Psoas muscle (tissue), 8 donors: ENCODE data around the gene FBXO28. TPM values are rescaled to one million over a fixed set of nuclear protein-coding genes. Genes with fewer than 3 reads are reported as not detected.

Experiments used
- ATAC-seq, 4 donors: fragments of 200-7000 bp; cut with Tn5 transposase; one replicate each; pipeline ENCODE4 v1.9.1; 2020; ENCODE audit warnings: moderate library complexity in 3 of 4, mild to moderate bottlenecking in 2 of 4
- DNase-seq, 2 donors: peaks; one replicate each; pipeline ENCODE4 v3.0.0-alpha.2; 2020
- H3K27ac ChIP-seq: fragments of 200-600 bp; one replicate; pipeline ENCODE4 v1.8.0; 2022
- H3K27me3 ChIP-seq, 3 donors: fragments of 200-600 bp in 1 of 3; one replicate each; pipeline versions ENCODE4 v1.6.1 to v1.8.0; 2013 to 2022; ENCODE audit warnings: low read length in 2 of 3, mild to moderate bottlenecking in 2 of 3, moderate library complexity in 1 of 3; ENCODE audit not compliant: insufficient read depth in 3 of 3
- H3K36me3 ChIP-seq, 2 donors: fragments of 200-600 bp in 1 of 2; one replicate each; pipeline versions ENCODE4 v1.6.1 to v1.8.0; 2013 to 2022; ENCODE audit warnings: low read depth in 1 of 2, mild to moderate bottlenecking in 1 of 2, moderate library complexity in 1 of 2; ENCODE audit not compliant: insufficient read depth in 1 of 2
- H3K4me1 ChIP-seq: fragments of 200-600 bp; one replicate; pipeline ENCODE4 v1.8.0; 2022
- H3K4me3 ChIP-seq: fragments of 200-600 bp; one replicate; pipeline ENCODE4 v1.8.0; 2022; ENCODE audit warnings: mild to moderate bottlenecking
- H3K9me3 ChIP-seq: fragments of 200-600 bp; one replicate; pipeline ENCODE4 v1.8.0; 2022
- CTCF ChIP-seq: fragments of 200-600 bp; IDR thresholded peaks from one replicate; pipeline ENCODE4 v1.8.0; 2022; ENCODE audit warnings: antibody characterized with exemption
- WGBS, 3 donors: extraction: QIAGEN DNeasy Blood & Tissue Kit; methylation state at CpG; one replicate each; pipeline versions ENCODE4 v1.1.6 to v1.1.7; 2013; 5-methylcytosine and 5-hydroxymethylcytosine counted together
- intact Hi-C, 2 donors: fragments of 100-400 bp; cut with DNase I; formaldehyde crosslinking; loops; one replicate each; pipeline versions ENCODE4 v1.11.0 to v1.14.2; 2022
- polyA plus RNA-seq, 3 donors: library from polyadenylated mRNA; stranded (reverse); fragments of 200-250 nt; gene quantifications; one replicate each; pipeline ENCODE4 v1.2.3, GENCODE V29; 2013
- total RNA-seq, 4 donors: library from RNA; stranded (reverse); fragmentation: NEBNext Ultra II Directional in 2 of 4; extraction: Animal tissue kit (Norgen Biotek cat#: 25700) in 2 of 4; gene quantifications; one replicate each; pipeline versions ENCODE4 v1.2.1 to v1.2.4, GENCODE V29; 2021 to 2023
- donor health status: healthy with polysubstance abuse.
- donor health status: DM: no; HTN: no; CAD: no; lungs with moderate emphysema.
- donor health status: Bipolar disorder and iron deficiency.
- donor health status: healthy.
- donor health status: DM: yes; HTN: yes; CAD: no.
- donor health status: DM: no; HTN: no; CAD: no.
- donor health status: DM: no; HTN: no; CAD: no.
- donor health status: DM: yes; HTN: yes; CAD: no.

Gene FBXO28
- total and polyA plus RNA-seq, 7 donors, result 8.9 to 29.5 (median 24.8) TPM

GRCh38 chr1:224118688-224119087 is 4.8 kb downstream of the FBXO28 start:
- no peak for DNase-seq
- Histone ChIP-seq H3K27me3 (no peaks in the 10 kb centered on the region), H3K4me3 (no peak overlapping the region), H3K36me3 (peaks cover 0 to 5% of the 10 kb centered on the region in 2 donors), H3K4me1 (peaks cover 19% of the 10 kb centered on the region), H3K9me3 (no peaks in the 10 kb centered on the region), H3K27ac (no peak overlapping the region)
- intact Hi-C loops, result loop anchor here in 1 of 2 donors (5.0 kb wide), 2 partner anchors 214 to 339 kb away; partner anchors contain the start of gene NVL
- 48 to 79% (median 53%) methylated on average over 1 of the region's 1 CpG for WGBS, 3 donors
- no peak for ATAC-seq
- TF ChIP-seq CTCF, result no peak

- no peaks in the 10 kb centered on the region for H3K27me3 ChIP-seq
- no peak overlapping the region for H3K27ac ChIP-seq
- H3K4me3 ChIP-seq, result no peak overlapping the region
- WGBS, 3 donors, result 84 to 92% (median 87%) methylated on average over 4 of the region's 4 CpGs
- no peak for TF ChIP-seq CTCF
- H3K4me1 ChIP-seq, result no peaks in the 10 kb centered on the region
- ATAC-seq (no peak), DNase-seq (no peak)
- H3K9me3 ChIP-seq, result no peaks in the 10 kb centered on the region
- peaks cover 0 to 3% of the 10 kb centered on the region in 2 donors for H3K36me3 ChIP-seq
- intact Hi-C loops, result no loop called here
Observed at GRCh38 chr1:224123136-224123535, 9.2 kb downstream of the FBXO28 start.

- Histone ChIP-seq H3K4me1 (no peaks in the 10 kb centered on the region), H3K27ac (no peak overlapping the region), H3K27me3 (no peaks in the 10 kb centered on the region), H3K4me3 (no peak overlapping the region), H3K9me3 (no peaks in the 10 kb centered on the region), H3K36me3 (no peaks in the 10 kb centered on the region)
- TF ChIP-seq CTCF, result no peak
- DNase-seq, result no peak
- intact Hi-C loops, result no loop called here
- no peak for ATAC-seq
Observed at GRCh38 chr1:224124220-224124619, 10.3 kb downstream of the FBXO28 start.

- Histone ChIP-seq H3K9me3 (no peaks in the 10 kb centered on the region), H3K27me3 (no peaks in the 10 kb centered on the region), H3K4me1 (no peaks in the 10 kb centered on the region), H3K36me3 (peaks cover 0 to 30% of the 10 kb centered on the region in 2 donors), H3K27ac (no peak overlapping the region), H3K4me3 (no peak overlapping the region)
- ATAC-seq (no peak), DNase-seq (no peak)
- 76 to 79% (median 76%) methylated on average over 5 of the region's 5 CpGs for WGBS, 3 donors
- intact Hi-C loops, result no loop called here
- no peak for TF ChIP-seq CTCF
Observed at GRCh38 chr1:224127925-224128819, 14.3 kb downstream of the FBXO28 start.

GRCh38 chr1:224131253-224131652 is 17.3 kb downstream of the FBXO28 start:
- H3K27ac ChIP-seq, result no peak overlapping the region
- no peaks in the 10 kb centered on the region for H3K9me3 ChIP-seq
- no peaks in the 10 kb centered on the region for H3K4me1 ChIP-seq
- H3K27me3 ChIP-seq, result no peaks in the 10 kb centered on the region
- no peak overlapping the region for H3K4me3 ChIP-seq
- no peak for ATAC-seq
- no peak for DNase-seq
- intact Hi-C loops, result no loop called here
- no peak for TF ChIP-seq CTCF
- H3K36me3 ChIP-seq, result peaks cover 0 to 60% of the 10 kb centered on the region in 2 donors
